Ovary (tissue), 3 donors: ENCODE measurements around the gene APBB2.
"Not testable (repeated sequence)": the region's sequence is repeated elsewhere in the genome, so short reads cannot be mapped to it uniquely, and the experiment has no call there.

ENCODE experiments used
- CTCF ChIP-seq, 3 donors: fragments of 450-650 bp in 2 of 3; fragments of 200-600 bp in 1 of 3; IDR thresholded peaks; one replicate each; pipeline versions ENCODE4 v1.5.1 to v1.8.0; 2016 to 2022; ENCODE audit warnings: antibody characterized with exemption in 3 of 3, mild to moderate bottlenecking in 1 of 3
- POLR2A ChIP-seq: fragments of 450-650 bp; IDR thresholded peaks from one replicate; pipeline ENCODE4 v1.6.1; 2017; ENCODE audit warnings: antibody characterized with exemption, mild to moderate bottlenecking, moderate library complexity
- donor health status: DM: no; HTN: no; CAD: no.

GRCh38 chr4:40817157-40817556, 397.2 kb downstream of the APBB2 start:
- TF ChIP-seq CTCF (IDR thresholded peaks at IDR 0.05); POLR2A: not testable (repeated sequence)
